Keratinocyte (primary cell): ENCODE data around the gene ITGAD.

ENCODE experiments used
- CTCF ChIP-seq, 3 experiments: IDR thresholded peaks in 1 of 3; conservative IDR thresholded peaks in 1 of 3; optimal IDR thresholded peaks in 1 of 3; 2 replicates in 2 of 3; 3 replicates in 1 of 3; pipeline versions ENCODE3 to v1.5.1; 2011; ENCODE audit warnings: low read length in 3 of 3, mild to moderate bottlenecking in 3 of 3, moderate library complexity in 2 of 3, control low read depth in 1 of 3, inconsistent platforms in 1 of 3; ENCODE audit not compliant: insufficient read depth in 2 of 3; ENCODE audit errors: extremely low read depth in 1 of 3
- EZH2 ChIP-seq: IDR thresholded peaks from one replicate; pipeline ENCODE4 v1.6.1; 2012; ENCODE audit warnings: inconsistent platforms, mild to moderate bottlenecking, low read length, moderate library complexity

GRCh38 chr16:31461201-31461920, 68.2 kb downstream of the ITGAD start:
- TF ChIP-seq CTCF (optimal IDR thresholded peaks at IDR 0.05 in 1 of 3, IDR thresholded peaks at IDR 0.05 in 1 of 3, conservative IDR thresholded peaks at IDR 0.05 in 1 of 3; ENCODE audit: extremely low read depth in 1 of 3, insufficient read depth in 2 of 3, low read length in 3 of 3) (no peak), EZH2 (no peak)
